PC-9 (cell line): Measurements from ENCODE around the gene SP140. TPM values are rescaled to one million over a fixed set of nuclear protein-coding genes. Genes with fewer than 3 reads are reported as not detected.

Experiments
- BruUV-seq: library from RNA; stranded (reverse); fragments of 400-500 nt; replicated peaks from 2 replicates; lab custom pipeline; 2021; lab: Mats Ljungman, UMichigan
- CTCF ChIA-PET: fragments of 300-600 bp; sonication (Branson Sonifier 250); formaldehyde crosslinking; loops from one replicate; lab custom pipeline; 2022; ENCODE audit warnings: antibody characterized with exemption; lab: Charles Lee
- POLR2A ChIA-PET: fragments of 300-600 bp; sonication (Branson Sonifier 250); formaldehyde crosslinking; loops from one replicate; lab custom pipeline; 2022; ENCODE audit warnings: antibody characterized with exemption; ENCODE audit not compliant: unreplicated experiment; lab: Charles Lee
- DNase-seq, 2 experiments: peaks; one replicate each; pipeline versions ENCODE4 v3.0.0 to v3.0.0-alpha.2; 2015 to 2022; ENCODE audit warnings: mixed read lengths in 1 of 2
- H2AFZ ChIP-seq: fragments of 200-600 bp; sonication (generic); 2 replicates; pipeline ENCODE4 v1.8.1; 2017; ENCODE audit warnings: antibody characterized with exemption
- H3F3A ChIP-seq: fragments of 200-600 bp; sonication (generic); 2 replicates; pipeline ENCODE4 v1.8.1; 2017; ENCODE audit warnings: antibody characterized with exemption, mild to moderate bottlenecking, low read depth; ENCODE audit not compliant: insufficient read depth
- H3K27ac ChIP-seq: fragments of 200-600 bp; sonication (generic); 2 replicates; pipeline ENCODE4 v1.6.1; 2016; ENCODE audit warnings: mixed run types
- H3K27me3 ChIP-seq: fragments of 200-600 bp; sonication (generic); 2 replicates; pipeline ENCODE4 v1.6.1; 2016; ENCODE audit warnings: low read depth, mixed run types; ENCODE audit not compliant: insufficient read depth
- H3K36me3 ChIP-seq: fragments of 200-600 bp; sonication (generic); 2 replicates; pipeline ENCODE4 v1.6.1; 2016; ENCODE audit warnings: low read depth, mixed run types
- H3K4me1 ChIP-seq: fragments of 200-600 bp; sonication (generic); replicated peaks from 2 replicates; pipeline ENCODE4 v1.6.1; 2016; ENCODE audit warnings: mixed run types; ENCODE audit not compliant: insufficient read depth
- H3K4me2 ChIP-seq: fragments of 200-600 bp; sonication (generic); 2 replicates; pipeline ENCODE4 v1.6.1; 2017; ENCODE audit warnings: mixed run types
- H3K4me3 ChIP-seq: fragments of 200-600 bp; sonication (generic); 2 replicates; pipeline ENCODE4 v1.6.1; 2016; ENCODE audit warnings: mixed run types
- H3K79me2 ChIP-seq: fragments of 200-600 bp; sonication (generic); 2 replicates; pipeline ENCODE4 v1.6.1; 2017; ENCODE audit warnings: low read depth, mixed run types
- H3K9me2 ChIP-seq: fragments of 200-600 bp; sonication (generic); 2 replicates; pipeline ENCODE4 v1.8.1; 2017; ENCODE audit warnings: mild to moderate bottlenecking; ENCODE audit not compliant: insufficient read depth
- H3K9me3 ChIP-seq: fragments of 200-600 bp; sonication (generic); 2 replicates; pipeline ENCODE4 v1.8.1; 2016; ENCODE audit warnings: low read depth; ENCODE audit not compliant: insufficient read depth
- H4K20me1 ChIP-seq: fragments of 200-600 bp; sonication (generic); 2 replicates; pipeline ENCODE4 v1.8.1; 2017; ENCODE audit not compliant: insufficient read depth
- EZH2 ChIP-seq: fragments of 200-600 bp; sonication (generic); IDR thresholded peaks from 2 replicates; pipeline ENCODE4 v1.8.0; 2017; ENCODE audit warnings: antibody characterized with exemption, low read depth
- intact Hi-C: fragments of 100-400 bp; cut with micrococcal nuclease; formaldehyde crosslinking; loops from one replicate; pipeline ENCODE4 v1.10.0; 2022; ENCODE audit not compliant: unreplicated experiment
- total RNA-seq: library from RNA; stranded (reverse); gene quantifications from 2 replicates; pipeline ENCODE4 v1.2.3, GENCODE V29; 2021
- TF ChIP-seq, protein P1 (sequence below): fragments of 200-600 bp; sonication (generic); conservative IDR thresholded peaks from 2 replicates; pipeline ENCODE4 v1.6.1; 2017; ENCODE audit warnings: mixed run types, antibody characterized with exemption, mild to moderate bottlenecking, moderate library complexity

SP140 gene
- total RNA-seq, 1 experiment from 2014 or later, result 0.83 TPM

DNA sequence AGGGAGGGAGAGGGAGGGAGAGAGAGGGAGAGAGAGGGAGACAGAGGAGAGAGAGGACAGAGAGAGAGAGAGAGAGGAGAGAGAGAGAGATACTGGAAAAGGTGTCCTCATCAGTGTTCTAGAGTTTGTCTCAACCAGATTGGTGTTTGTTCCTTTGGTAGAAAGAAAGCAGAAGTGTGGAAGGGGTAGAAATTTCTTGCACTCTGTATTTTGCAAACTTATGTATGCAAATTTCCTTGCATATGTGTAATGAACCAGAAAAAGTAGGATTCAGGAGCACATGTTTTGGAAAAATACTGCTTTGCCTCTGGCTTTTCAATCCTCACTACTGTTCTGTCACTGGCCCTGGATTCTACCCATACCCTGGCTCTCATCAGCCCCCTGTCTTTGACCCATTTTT, 1.1 kb upstream of the SP140 start:
- H2AFZ ChIP-seq, result no peak overlapping the region
- CTCF ChIA-PET, result no interaction called here
- H3K27ac ChIP-seq, result no peak overlapping the region
- POLR2A ChIA-PET, result no interaction called here
- H4K20me1 ChIP-seq, result no peaks in the 10 kb centered on the region
- H3K9me2 ChIP-seq, result no peaks in the 10 kb centered on the region
- H3K4me1 ChIP-seq, result peaks cover 26% of the 10 kb centered on the region
- no peaks in the 10 kb centered on the region for H3K27me3 ChIP-seq
- H3F3A ChIP-seq, result peaks cover 9% of the 10 kb centered on the region; the same call in 1 of the 2 replicates
- no peaks in the 10 kb centered on the region for H3K36me3 ChIP-seq
- no peaks in the 10 kb centered on the region for H3K79me2 ChIP-seq
- H3K4me3 ChIP-seq, result no peak overlapping the region
- no TSS peak for BruUV-seq
- no peaks in the 10 kb centered on the region for H3K9me3 ChIP-seq
- intact Hi-C loops, result loop anchor here (5.0 kb wide), 3 partner anchors 103 to 573 kb away; partner anchors contain the start of genes SP100 and SP140L
- H3K4me2 ChIP-seq, result no peak overlapping the region
- TF ChIP-seq EZH2, result no peak
- TF ChIP-seq, protein P1, sequence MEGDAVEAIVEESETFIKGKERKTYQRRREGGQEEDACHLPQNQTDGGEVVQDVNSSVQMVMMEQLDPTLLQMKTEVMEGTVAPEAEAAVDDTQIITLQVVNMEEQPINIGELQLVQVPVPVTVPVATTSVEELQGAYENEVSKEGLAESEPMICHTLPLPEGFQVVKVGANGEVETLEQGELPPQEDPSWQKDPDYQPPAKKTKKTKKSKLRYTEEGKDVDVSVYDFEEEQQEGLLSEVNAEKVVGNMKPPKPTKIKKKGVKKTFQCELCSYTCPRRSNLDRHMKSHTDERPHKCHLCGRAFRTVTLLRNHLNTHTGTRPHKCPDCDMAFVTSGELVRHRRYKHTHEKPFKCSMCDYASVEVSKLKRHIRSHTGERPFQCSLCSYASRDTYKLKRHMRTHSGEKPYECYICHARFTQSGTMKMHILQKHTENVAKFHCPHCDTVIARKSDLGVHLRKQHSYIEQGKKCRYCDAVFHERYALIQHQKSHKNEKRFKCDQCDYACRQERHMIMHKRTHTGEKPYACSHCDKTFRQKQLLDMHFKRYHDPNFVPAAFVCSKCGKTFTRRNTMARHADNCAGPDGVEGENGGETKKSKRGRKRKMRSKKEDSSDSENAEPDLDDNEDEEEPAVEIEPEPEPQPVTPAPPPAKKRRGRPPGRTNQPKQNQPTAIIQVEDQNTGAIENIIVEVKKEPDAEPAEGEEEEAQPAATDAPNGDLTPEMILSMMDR, result no peak
- no peak for DNase-seq

DNA sequence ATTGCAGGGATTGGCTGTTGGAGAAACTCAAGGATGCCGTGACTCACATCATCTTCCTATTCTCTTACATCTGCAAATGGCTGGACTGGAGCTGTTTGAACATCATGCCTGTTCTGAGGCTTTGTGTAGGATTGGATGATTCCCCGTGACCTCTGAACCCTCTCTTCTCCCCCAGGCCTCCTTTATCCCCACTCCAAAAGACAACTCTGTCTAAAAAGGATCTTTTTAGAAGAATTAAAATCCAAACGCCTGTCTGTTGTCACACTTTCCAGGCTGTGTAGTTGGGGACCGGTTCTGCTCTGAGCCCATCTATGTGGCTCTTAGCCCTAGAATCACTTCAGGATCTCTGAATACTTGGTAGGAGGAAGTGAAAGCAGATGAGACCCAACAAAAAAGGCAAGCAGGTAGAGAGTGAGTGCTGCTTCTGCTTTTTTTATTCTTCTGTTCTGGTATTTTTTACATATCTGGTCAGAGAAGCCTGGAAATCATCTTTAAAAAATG, 565 bp downstream of the SP140 start:
- Histone ChIP-seq H3K36me3 (no peaks in the 10 kb centered on the region), H3K9me3 (peaks cover 9% of the 10 kb centered on the region; the same call in 1 of the 2 replicates), H4K20me1 (no peaks in the 10 kb centered on the region), H3K27ac (no peak overlapping the region), H2AFZ (no peak overlapping the region), H3F3A (peaks cover 8% of the 10 kb centered on the region; the same call in 1 of the 2 replicates), H3K9me2 (no peaks in the 10 kb centered on the region), H3K27me3 (no peaks in the 10 kb centered on the region), H3K4me1 (peaks cover 31% of the 10 kb centered on the region), H3K4me3 (no peak overlapping the region), H3K79me2 (no peaks in the 10 kb centered on the region), H3K4me2 (no peak overlapping the region)
- no TSS peak for BruUV-seq
- no peak for DNase-seq
- TF ChIP-seq EZH2, result no peak
- TF ChIP-seq, protein P1, result no peak
- CTCF ChIA-PET, result no interaction called here
- POLR2A ChIA-PET, result no interaction called here
- intact Hi-C loops, result no loop called here

DNA sequence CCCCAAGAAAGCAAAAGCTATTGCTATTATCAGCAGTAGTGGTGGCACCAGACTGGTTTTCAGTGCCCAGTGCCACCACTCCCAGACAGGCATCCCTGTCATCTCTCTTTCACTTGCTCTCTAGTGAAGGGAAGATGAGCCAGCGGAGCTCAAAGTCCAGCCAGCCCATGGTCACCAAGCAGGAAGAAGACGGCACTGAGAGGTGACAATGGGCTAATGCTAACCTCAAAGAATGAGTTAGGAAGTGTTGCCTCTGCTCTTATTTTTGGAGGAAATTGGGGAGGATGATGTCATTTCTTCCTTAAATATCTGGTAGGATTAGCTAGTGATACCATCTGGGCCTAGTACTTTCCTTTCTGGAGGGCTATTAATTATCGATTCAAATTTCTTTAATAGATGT, 1.7 kb downstream of the SP140 start:
- POLR2A ChIA-PET, result no interaction called here
- CTCF ChIA-PET, result no interaction called here
- Histone ChIP-seq H3K27me3 (no peaks in the 10 kb centered on the region), H3F3A (peaks cover 8% of the 10 kb centered on the region; the same call in 1 of the 2 replicates), H3K27ac (no peak overlapping the region), H3K4me3 (no peak overlapping the region), H3K9me2 (no peaks in the 10 kb centered on the region), H3K79me2 (no peaks in the 10 kb centered on the region), H4K20me1 (no peaks in the 10 kb centered on the region), H3K4me2 (no peak overlapping the region), H3K4me1 (peaks cover 26% of the 10 kb centered on the region), H3K36me3 (no peaks in the 10 kb centered on the region), H2AFZ (no peak overlapping the region), H3K9me3 (peaks cover 13% of the 10 kb centered on the region; the same call in 1 of the 2 replicates)
- intact Hi-C loops, result no loop called here
- DNase-seq, result no peak
- no TSS peak for BruUV-seq
- TF ChIP-seq EZH2, result no peak
- TF ChIP-seq, protein P1, result no peak
